Left lung (tissue), 10 donors: Measurements from ENCODE around the gene HOXA11. TPM values are rescaled to one million over a fixed set of nuclear protein-coding genes. Genes with fewer than 3 reads are reported as not detected.

ENCODE experiments used
- ATAC-seq: fragments of 200-7000 bp; cut with Tn5 transposase; one replicate; pipeline ENCODE4 v1.9.1; 2020; ENCODE audit warnings: moderate library complexity
- DNase-seq, 4 donors: peaks; one replicate each; pipeline ENCODE4 v3.0.0-alpha.2; 2013 to 2020
- H3K27ac ChIP-seq, 2 donors: fragments of 200-600 bp; sonication (generic) in 1 of 2; one replicate each; pipeline versions ENCODE4 v1.5.0 to v1.8.0; 2020 to 2021
- H3K27me3 ChIP-seq, 2 donors: fragments of 200-600 bp; sonication (generic) in 1 of 2; one replicate each; pipeline versions ENCODE4 v1.5.0 to v1.8.0; 2020 to 2021
- H3K36me3 ChIP-seq, 2 donors: fragments of 200-600 bp; sonication (generic) in 1 of 2; one replicate each; pipeline versions ENCODE4 v1.5.0 to v1.8.0; 2020 to 2021
- H3K4me1 ChIP-seq, 2 donors: fragments of 200-600 bp; one replicate each; pipeline ENCODE4 v1.8.0; 2021
- H3K4me3 ChIP-seq, 2 donors: fragments of 200-600 bp; sonication (generic) in 1 of 2; one replicate each; pipeline versions ENCODE4 v1.5.0 to v1.8.0; 2020 to 2021; ENCODE audit warnings: mild to moderate bottlenecking in 1 of 2
- H3K9me3 ChIP-seq, 2 donors: fragments of 200-600 bp; sonication (generic) in 1 of 2; one replicate each; pipeline versions ENCODE4 v1.5.0 to v1.8.0; 2020 to 2021
- CTCF ChIP-seq, 2 donors: fragments of 200-600 bp; sonication (generic) in 1 of 2; IDR thresholded peaks; one replicate each; pipeline versions ENCODE4 v1.5.0 to v1.8.0; 2021; ENCODE audit warnings: antibody characterized with exemption in 2 of 2
- intact Hi-C, 2 donors: fragments of 100-400 bp; cut with DNase I; formaldehyde crosslinking; loops; one replicate each; pipeline versions ENCODE4 v1.11.2 to v1.14.2; 2022
- polyA plus RNA-seq, 6 donors: library from polyadenylated mRNA; unstranded; fragments of 120-200 nt; gene quantifications; one replicate each; pipeline ENCODE4 v1.2.1, GENCODE V29; 2013; ENCODE audit not compliant: insufficient read length in 6 of 6
- total RNA-seq, 2 donors: library from RNA; stranded (reverse); fragmentation: NEBNext Ultra II Directional; extraction: Animal tissue kit (Norgen Biotek cat#: 25700); gene quantifications; one replicate each; pipeline ENCODE4 v1.2.1, GENCODE V29; 2021
- donor health status: DM: no; HTN: yes; CAD: no.
- donor health status: DM: no; HTN: no; CAD: no.

HOXA11 gene
- total and polyA plus RNA-seq, 8 donors, result 0.10 to 0.23 (median 0.13) TPM; not detected in 4

DNA sequence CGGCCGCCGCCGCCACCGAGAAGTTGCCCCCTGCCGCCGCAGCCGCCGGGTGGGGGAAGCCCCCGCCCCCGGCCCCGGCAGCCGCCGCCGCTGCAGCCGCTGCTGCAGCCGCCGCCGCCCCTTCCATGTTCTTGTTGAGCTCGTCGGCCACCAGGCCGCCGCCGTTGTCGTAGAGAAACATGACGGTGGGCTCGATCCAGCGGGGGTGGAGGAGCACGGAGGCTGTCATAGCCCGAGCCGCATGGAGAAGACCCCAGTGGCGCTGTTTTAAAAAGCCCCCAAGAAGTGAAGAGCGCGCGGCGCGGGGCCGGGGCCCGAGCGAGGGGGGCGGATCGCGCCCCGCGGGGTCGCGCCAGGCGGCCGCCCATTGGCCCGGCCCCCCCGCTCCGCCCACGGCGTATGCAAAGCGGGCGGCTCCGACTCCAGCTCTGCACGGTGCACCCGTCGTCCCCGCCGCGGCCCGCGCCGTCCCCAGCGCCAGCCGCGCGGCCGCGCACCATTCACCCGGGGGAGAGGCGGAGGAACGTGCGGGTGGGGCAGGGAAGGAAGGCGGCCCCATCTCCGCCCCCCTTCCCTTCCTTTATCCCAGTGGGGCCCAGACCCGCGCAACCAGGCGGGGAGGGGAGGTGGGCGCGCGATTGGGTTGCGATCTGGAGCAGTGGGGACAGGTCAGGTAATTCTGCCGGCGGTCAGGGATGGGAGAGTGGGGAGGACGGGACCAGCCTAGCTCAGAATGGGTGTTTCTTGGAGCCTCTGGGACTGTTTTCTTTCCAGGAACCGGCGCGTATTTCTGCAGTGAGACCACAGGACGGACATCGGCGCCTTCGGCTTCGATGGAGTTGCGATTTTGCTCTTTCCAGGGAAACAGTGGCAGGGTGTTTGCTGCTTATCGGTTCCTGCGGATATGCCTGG is 15.1 kb upstream of the HOXA11 start, which contains the start of gene HOXA13:
Gene HOXA13 (minus strand): TSS at position 243 of the 912 bp plus-strand sequence. CDS start 14 bp downstream, at position 229.
- peak in 1 of 4 donors; percentile 74 for DNase-seq
- Histone ChIP-seq H3K27me3 (peaks cover 97 to 98% of the 10 kb centered on the region in 2 donors), H3K27ac (no peak within 1 kb of the TSS), H3K36me3 (no peaks in the 10 kb centered on the region), H3K4me1 (peaks cover 4 to 43% of the 10 kb centered on the region in 2 donors), H3K9me3 (no peaks in the 10 kb centered on the region), H3K4me3 (peak within 1 kb of the TSS in 1 of 2 donors; percentile 28)
- peak; percentile 34 for ATAC-seq
- TF ChIP-seq CTCF (IDR thresholded peaks at IDR 0.05), result no peak
- intact Hi-C loops, result no loop called here

DNA sequence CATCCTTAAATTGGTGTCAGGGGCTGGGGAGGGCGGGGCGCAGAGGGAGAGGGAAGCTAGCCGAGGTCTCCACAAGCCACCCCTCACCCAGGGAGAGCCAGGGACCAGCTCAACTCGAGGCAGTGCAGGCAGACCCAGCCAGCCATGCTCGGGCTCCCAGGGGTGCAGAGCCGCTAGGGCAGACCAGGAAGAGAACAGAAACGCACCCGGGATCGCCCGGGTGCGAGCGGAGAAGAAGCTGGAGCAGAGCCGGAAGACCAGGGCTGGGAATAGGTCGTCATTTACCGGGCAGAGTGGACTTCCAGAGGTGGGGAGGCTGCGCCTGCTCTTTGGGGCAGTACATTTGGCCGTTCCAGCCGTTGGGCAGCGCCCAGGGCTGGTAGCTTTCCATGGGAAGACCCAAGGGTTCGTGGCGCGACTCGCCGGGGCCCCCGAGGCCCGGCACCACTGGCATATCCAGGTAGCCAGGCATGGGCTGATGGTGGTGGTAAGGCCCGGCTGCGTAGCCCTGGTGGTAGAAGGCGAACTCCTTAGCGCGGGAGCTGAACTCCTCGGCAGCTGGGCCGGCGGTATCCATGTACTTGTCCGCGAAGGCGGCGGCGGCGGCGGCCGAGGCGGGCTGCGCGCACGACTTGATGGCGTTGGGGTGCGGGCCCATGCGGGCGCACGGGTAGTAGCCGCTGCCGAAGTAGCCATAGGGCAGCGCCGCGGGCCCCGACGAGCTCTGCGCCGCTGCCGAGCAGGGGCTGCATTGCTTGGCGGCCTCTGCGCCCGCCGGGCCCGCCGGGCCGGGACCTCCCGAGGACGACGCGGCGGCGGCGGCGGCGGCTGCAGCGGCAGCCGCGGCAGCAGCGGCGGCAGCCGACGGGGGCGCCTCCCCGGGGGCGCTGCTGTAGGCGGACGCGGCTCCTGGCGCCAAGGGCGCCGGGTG is 14.1 kb upstream of the HOXA11 start:
- H3K4me3 ChIP-seq, result peak overlapping the region in 1 of 2 donors; percentile 7
- intact Hi-C loops, result no loop called here
- DNase-seq (peak in 1 of 4 donors; percentile 80), ATAC-seq (no peak)
- no peaks in the 10 kb centered on the region for H3K36me3 ChIP-seq
- no peak for TF ChIP-seq CTCF (IDR thresholded peaks at IDR 0.05)
- no peak overlapping the region for H3K27ac ChIP-seq
- H3K9me3 ChIP-seq, result no peaks in the 10 kb centered on the region
- peaks cover 4 to 36% of the 10 kb centered on the region in 2 donors for H3K4me1 ChIP-seq
- H3K27me3 ChIP-seq, result peaks cover 97 to 98% of the 10 kb centered on the region in 2 donors

GRCh38 chr7:27198138-27198841 is 13.3 kb upstream of the HOXA11 start:
- no peak for ATAC-seq
- Histone ChIP-seq H3K27ac (no peak overlapping the region), H3K4me1 (peaks cover 4 to 42% of the 10 kb centered on the region in 2 donors), H3K36me3 (no peaks in the 10 kb centered on the region), H3K9me3 (no peaks in the 10 kb centered on the region), H3K4me3 (no peak overlapping the region), H3K27me3 (peaks cover 97 to 98% of the 10 kb centered on the region in 2 donors)
- intact Hi-C loops, result no loop called here
- peak in 2 of 4 donors; percentile 16 to 62 for DNase-seq
- TF ChIP-seq CTCF (IDR thresholded peaks at IDR 0.05), result no peak

DNA sequence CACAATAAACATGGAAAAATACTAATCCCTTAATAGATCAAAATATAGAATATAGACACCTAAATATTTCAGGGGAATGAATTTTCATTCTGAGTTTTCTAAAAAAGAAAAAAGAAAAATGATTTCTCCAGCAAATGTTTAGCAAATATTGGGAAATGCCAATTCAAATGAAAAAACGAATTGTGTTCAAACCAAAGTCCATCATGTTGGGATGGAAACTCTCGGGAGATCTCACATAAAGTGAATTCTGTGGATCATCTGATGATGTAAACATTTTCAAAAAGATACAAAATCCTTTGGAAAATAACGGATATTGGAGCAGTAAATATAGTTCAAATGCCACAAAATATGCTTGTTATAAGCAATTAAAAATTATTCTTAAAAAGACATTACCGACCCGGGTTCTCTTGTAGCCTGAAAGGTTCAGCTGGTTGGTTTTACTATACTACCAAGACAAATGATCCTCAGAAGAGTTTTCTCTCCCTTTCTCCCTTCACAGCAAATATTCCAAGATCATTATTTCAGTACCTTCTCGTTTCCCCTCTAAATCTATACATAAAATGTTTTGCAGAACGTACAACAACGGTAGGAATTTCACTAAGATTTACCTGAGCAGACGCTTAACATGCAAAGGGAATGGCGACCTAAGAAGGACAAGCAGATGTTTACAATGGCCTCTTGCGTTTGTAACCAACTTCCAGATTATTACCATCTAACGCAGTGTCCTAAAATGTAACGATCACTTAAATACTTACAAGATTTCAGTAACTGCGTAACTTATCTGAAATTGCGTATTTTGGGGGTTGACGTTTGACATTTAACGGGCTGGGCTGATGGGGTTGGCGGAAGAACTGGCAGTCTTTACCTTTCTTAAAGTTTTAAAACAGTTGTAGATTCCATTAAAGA is 12.4 kb upstream of the HOXA11 start:
- peaks cover 97 to 98% of the 10 kb centered on the region in 2 donors for H3K27me3 ChIP-seq
- no peak for DNase-seq
- intact Hi-C loops, result no loop called here
- ATAC-seq, result no peak
- H3K27ac ChIP-seq, result no peak overlapping the region
- no peaks in the 10 kb centered on the region for H3K9me3 ChIP-seq
- H3K36me3 ChIP-seq, result no peaks in the 10 kb centered on the region
- peaks cover 11 to 49% of the 10 kb centered on the region in 2 donors for H3K4me1 ChIP-seq
- no peak for TF ChIP-seq CTCF (IDR thresholded peaks at IDR 0.05)
- no peak overlapping the region for H3K4me3 ChIP-seq
